ENCODE data around the gene LRRC4C. TPM values are rescaled to one million over a fixed set of nuclear protein-coding genes. Genes with fewer than 3 reads are reported as not detected.

The LRRC4C gene
- total RNA-seq, 2 experiments from 2014 or later: not detected

DNA sequence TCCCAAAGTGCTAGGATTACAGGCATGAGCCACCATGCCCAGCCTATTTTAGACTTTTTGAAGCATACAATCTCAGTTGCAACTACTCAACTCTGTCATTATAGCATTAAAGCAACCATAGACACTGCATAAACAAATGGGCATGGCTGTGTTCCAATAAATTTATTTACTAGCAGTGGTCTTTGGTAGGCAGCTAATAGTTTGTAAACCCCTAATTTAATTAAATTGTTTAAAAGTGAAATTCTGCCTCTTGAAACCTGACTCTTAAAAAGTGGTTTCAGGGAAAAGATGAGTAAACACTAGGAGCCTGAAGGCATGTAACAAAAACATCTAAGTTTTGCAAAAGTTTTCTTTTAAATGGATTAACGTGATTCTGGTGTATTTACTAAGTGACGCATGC is 1364.5 kb downstream of the LRRC4C start:
- H3K4me1 ChIP-seq (ENCODE audit: insufficient read depth, low read length): no peaks in the 10 kb centered on the region
- Mint-ChIP-seq H3K4me3 (no peak overlapping the region), H3K27me3 (no peaks in the 10 kb centered on the region), H3K27ac (no peak overlapping the region), H3K36me3 (ENCODE audit: low read depth) (no peaks in the 10 kb centered on the region), H3K9me3 (peaks cover 6% of the 10 kb centered on the region), H3K4me1 (ENCODE audit: low read depth) (no peaks in the 10 kb centered on the region)
- intact Hi-C loops (cut with DNase I, micrococcal nuclease): no loop called here
- DNase-seq (no peak), ATAC-seq (ENCODE audit: poor library complexity) (no peak)
- H3K27ac ChIP-seq (ENCODE audit: low read depth in 1 of 2, low read length in 2 of 2): no peak overlapping the region
- no peak overlapping the region for H3K4me3 ChIP-seq (ENCODE audit: low read length)
- no peak for TF ChIP-seq CTCF (IDR thresholded peaks at IDR 0.05)
- no peaks in the 10 kb centered on the region for H3K27me3 ChIP-seq (ENCODE audit: control insufficient read depth in 1 of 2, insufficient read depth in 2 of 2, low read length in 2 of 2)
- H3K9me3 ChIP-seq (ENCODE audit: control insufficient read depth in 1 of 2, insufficient read depth in 1 of 2, low read length in 2 of 2): peaks cover 0 to 20% of the 10 kb centered on the region in 2 experiments
- no peaks in the 10 kb centered on the region for H3K36me3 ChIP-seq (ENCODE audit: insufficient read depth, low read length)
- POLR2A ChIA-PET: no interaction called here
- CTCF ChIA-PET: no interaction called here

GRCh38 chr11:40080434-40080833 is 1379.0 kb downstream of the LRRC4C start:
- Histone ChIP-seq H3K4me3 (ENCODE audit: low read length) (no peak overlapping the region), H3K9me3 (ENCODE audit: control insufficient read depth in 1 of 2, insufficient read depth in 1 of 2, low read length in 2 of 2) (peaks cover 0 to 8% of the 10 kb centered on the region in 2 experiments), H3K36me3 (ENCODE audit: insufficient read depth, low read length) (no peaks in the 10 kb centered on the region), H3K4me1 (ENCODE audit: insufficient read depth, low read length) (no peaks in the 10 kb centered on the region), H3K27me3 (ENCODE audit: control insufficient read depth in 1 of 2, insufficient read depth in 2 of 2, low read length in 2 of 2) (no peaks in the 10 kb centered on the region), H3K27ac (ENCODE audit: low read depth in 1 of 2, low read length in 2 of 2) (no peak overlapping the region)
- intact Hi-C loops (cut with DNase I, micrococcal nuclease): no loop called here
- TF ChIP-seq CTCF (IDR thresholded peaks at IDR 0.05): no peak
- ChIA-PET POLR2A (no interaction called here), CTCF (no interaction called here)
- Mint-ChIP-seq H3K4me3 (no peak overlapping the region), H3K9me3 (peaks cover 17% of the 10 kb centered on the region), H3K36me3 (ENCODE audit: low read depth) (no peaks in the 10 kb centered on the region), H3K4me1 (ENCODE audit: low read depth) (no peaks in the 10 kb centered on the region), H3K27me3 (no peaks in the 10 kb centered on the region), H3K27ac (no peak overlapping the region)
- no peak for DNase-seq
- ATAC-seq (ENCODE audit: poor library complexity): no peak

Data from CD4-positive, alpha-beta T cell (primary cell).